DOHH2 (cell line): Measurements from ENCODE around the gene RETREG2.

Experiments used
- EZH2phosphoT487 ChIP-seq: fragments of 200-600 bp; sonication (generic); IDR thresholded peaks from 2 replicates; pipeline ENCODE4 v1.6.1; 2017; ENCODE audit warnings: borderline replicate concordance, mild to moderate bottlenecking, antibody characterized with exemption, low read length, moderate library complexity, mixed read lengths
- TF ChIP-seq, protein P1 (sequence below): fragments of 200-600 bp; sonication (generic); IDR thresholded peaks from one replicate; pipeline ENCODE4 v1.5.1; 2014; ENCODE audit warnings: antibody characterized with exemption, mild to moderate bottlenecking, low read depth, low read length; ENCODE audit not compliant: poor library complexity, severe bottlenecking

DNA sequence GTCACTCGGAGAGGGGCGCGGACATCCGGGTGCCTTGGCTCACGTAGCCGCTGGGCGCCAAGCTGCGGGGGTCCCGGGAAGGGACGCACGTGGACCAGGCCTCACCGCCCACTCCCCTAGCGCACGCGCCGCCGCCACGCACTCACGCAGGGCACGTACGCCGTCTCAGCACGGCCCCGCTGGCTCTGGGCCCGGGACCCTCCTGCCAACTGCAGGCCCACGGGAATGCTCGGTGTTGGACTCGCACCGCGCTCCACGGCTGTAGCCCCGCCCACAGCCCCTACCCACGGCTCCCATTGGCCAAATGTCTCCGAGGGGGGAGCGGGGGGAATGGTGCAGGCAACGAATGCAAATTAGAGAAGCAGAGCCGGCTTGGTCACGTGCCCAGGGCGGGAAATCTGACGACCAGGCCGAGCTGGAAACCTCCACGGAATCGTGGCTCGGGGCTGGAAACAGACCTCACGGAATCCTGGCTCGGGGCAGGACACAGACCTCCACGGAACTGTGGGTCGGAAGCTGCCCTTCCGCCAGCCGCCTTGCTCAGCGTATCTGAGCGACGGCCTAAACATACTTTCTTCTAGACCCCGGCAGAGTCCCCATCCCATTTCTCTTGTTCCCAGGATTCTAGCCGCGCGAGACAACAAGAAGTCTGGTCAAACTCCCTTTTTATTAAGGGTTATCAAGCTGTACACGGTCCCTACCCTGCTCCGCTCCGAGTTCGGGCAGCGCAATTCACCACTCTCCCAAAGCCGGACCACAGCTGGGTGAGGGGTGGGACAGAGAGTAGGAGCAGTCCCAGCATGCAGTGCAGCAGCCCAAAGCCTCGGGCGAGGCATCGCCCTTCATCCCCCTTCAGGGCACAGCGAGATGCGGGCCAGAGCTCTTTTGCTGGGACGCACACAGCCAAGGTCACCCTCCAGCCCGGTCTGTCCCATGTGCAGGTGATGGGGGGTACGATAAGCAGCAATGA lies 40.9 kb downstream of the RETREG2 start, which contains the start of gene ABCB6:
- TF ChIP-seq, protein P1, sequence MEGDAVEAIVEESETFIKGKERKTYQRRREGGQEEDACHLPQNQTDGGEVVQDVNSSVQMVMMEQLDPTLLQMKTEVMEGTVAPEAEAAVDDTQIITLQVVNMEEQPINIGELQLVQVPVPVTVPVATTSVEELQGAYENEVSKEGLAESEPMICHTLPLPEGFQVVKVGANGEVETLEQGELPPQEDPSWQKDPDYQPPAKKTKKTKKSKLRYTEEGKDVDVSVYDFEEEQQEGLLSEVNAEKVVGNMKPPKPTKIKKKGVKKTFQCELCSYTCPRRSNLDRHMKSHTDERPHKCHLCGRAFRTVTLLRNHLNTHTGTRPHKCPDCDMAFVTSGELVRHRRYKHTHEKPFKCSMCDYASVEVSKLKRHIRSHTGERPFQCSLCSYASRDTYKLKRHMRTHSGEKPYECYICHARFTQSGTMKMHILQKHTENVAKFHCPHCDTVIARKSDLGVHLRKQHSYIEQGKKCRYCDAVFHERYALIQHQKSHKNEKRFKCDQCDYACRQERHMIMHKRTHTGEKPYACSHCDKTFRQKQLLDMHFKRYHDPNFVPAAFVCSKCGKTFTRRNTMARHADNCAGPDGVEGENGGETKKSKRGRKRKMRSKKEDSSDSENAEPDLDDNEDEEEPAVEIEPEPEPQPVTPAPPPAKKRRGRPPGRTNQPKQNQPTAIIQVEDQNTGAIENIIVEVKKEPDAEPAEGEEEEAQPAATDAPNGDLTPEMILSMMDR: no peak
- no peak for TF ChIP-seq EZH2phosphoT487
